ENCODE measurements around the gene PRR19. TPM values are rescaled to one million over a fixed set of nuclear protein-coding genes. Genes with fewer than 3 reads are reported as not detected.

The PRR19 gene
- total RNA-seq, 1 donor from 2014 or later: 1.3 TPM

DNA sequence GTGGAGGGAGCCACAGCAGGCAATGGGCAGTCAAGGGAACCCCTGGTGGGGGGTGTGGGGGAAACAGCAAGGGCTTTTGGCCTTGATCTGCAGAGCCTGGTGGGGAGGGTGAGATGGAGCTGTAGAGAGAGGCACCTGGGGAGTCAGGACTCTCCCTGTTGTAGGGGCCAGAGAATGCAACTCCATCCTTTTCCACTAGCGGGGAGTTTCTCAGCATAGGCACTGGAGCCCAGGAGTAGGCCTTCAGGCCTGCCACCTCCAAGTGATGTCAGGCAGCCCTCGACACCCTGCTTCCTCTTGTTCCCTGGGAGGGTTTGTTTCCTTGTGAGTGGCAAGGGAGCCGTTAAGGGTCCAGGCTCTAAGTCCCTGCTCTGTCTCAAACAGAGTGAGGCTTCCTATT is 48.5 kb downstream of the PRR19 start:
- no peak for FAIRE-seq
- DNase-seq (ENCODE audit: low read depth): no peak
- Mint-ChIP-seq H3K27ac (ENCODE audit: unreplicated experiment) (no peak overlapping the region), H3K27me3 (ENCODE audit: low read depth, unreplicated experiment) (no peaks in the 10 kb centered on the region), H3K36me3 (ENCODE audit: low read depth, unreplicated experiment) (peaks cover 18% of the 10 kb centered on the region), H3K4me1 (ENCODE audit: low read depth, unreplicated experiment) (no peaks in the 10 kb centered on the region), H3K9me3 (ENCODE audit: unreplicated experiment) (no peaks in the 10 kb centered on the region), H3K4me3 (ENCODE audit: unreplicated experiment) (no peak overlapping the region)
- H3K9ac ChIP-seq (ENCODE audit: low read length): no peak overlapping the region
- H3K27me3 ChIP-seq (ENCODE audit: insufficient read depth, low read length): no peaks in the 10 kb centered on the region
- H3K79me2 ChIP-seq (ENCODE audit: insufficient read depth, low read length): no peaks in the 10 kb centered on the region
- H3K4me3 ChIP-seq (ENCODE audit: insufficient read depth, low read depth, low read length): no peak overlapping the region
- no peaks in the 10 kb centered on the region for H3K4me1 ChIP-seq (ENCODE audit: insufficient read depth, low read length)
- no peaks in the 10 kb centered on the region for H3K9me3 ChIP-seq (ENCODE audit: insufficient read depth, low read depth, low read length)
- H3K36me3 ChIP-seq (ENCODE audit: insufficient read depth, low read length): no peaks in the 10 kb centered on the region
- no peak overlapping the region for H3K27ac ChIP-seq (ENCODE audit: low read depth, low read length)
- no peak overlapping the region for H3K4me2 ChIP-seq (ENCODE audit: low read length)
- TF ChIP-seq EZH2 (IDR thresholded peaks at IDR 0.05; ENCODE audit: insufficient read depth, low read length): no peak
- TF ChIP-seq, protein P1, sequence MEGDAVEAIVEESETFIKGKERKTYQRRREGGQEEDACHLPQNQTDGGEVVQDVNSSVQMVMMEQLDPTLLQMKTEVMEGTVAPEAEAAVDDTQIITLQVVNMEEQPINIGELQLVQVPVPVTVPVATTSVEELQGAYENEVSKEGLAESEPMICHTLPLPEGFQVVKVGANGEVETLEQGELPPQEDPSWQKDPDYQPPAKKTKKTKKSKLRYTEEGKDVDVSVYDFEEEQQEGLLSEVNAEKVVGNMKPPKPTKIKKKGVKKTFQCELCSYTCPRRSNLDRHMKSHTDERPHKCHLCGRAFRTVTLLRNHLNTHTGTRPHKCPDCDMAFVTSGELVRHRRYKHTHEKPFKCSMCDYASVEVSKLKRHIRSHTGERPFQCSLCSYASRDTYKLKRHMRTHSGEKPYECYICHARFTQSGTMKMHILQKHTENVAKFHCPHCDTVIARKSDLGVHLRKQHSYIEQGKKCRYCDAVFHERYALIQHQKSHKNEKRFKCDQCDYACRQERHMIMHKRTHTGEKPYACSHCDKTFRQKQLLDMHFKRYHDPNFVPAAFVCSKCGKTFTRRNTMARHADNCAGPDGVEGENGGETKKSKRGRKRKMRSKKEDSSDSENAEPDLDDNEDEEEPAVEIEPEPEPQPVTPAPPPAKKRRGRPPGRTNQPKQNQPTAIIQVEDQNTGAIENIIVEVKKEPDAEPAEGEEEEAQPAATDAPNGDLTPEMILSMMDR (IDR thresholded peaks at IDR 0.05; ENCODE audit: insufficient read depth, low read depth, low read length): no peak
- H2AFZ ChIP-seq (ENCODE audit: low read depth, low read length): no peak overlapping the region
- H4K20me1 ChIP-seq (ENCODE audit: insufficient read depth, low read length): peaks cover 6% of the 10 kb centered on the region

DNA sequence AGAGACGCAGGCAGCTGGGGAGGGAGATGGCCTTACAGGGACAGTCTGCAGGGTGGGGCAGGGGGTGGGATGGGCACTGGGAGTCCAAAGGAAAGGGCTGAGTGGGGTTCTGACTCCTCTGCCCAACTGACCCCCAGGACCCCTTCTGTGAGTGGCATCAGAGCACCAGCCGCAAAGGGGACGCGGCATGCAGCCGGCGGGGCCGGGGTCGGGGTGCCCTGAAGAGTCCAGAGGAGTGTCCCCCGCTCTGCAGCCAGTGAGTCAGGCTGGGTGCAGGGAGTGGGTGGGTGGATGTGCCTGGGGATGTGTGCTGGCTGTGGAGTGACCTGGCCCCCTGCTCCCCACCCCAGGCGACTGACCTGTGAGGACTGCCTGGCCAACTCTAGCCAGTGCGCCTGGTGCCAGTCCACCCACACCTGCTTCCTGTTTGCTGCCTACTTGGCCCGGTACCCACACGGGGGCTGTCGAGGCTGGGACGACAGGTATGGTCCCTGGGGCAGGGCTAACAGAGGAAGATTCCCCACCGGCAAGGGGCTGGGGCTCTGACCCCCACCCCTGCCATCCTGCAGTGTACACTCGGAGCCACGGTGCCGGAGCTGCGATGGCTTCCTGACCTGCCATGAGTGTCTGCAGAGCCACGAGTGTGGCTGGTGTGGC is 49.3 kb downstream of the PRR19 start:
- H4K20me1 ChIP-seq (ENCODE audit: insufficient read depth, low read length): peaks cover 6% of the 10 kb centered on the region
- H2AFZ ChIP-seq (ENCODE audit: low read depth, low read length): no peak overlapping the region
- H3K79me2 ChIP-seq (ENCODE audit: insufficient read depth, low read length): no peaks in the 10 kb centered on the region
- Mint-ChIP-seq H3K4me1 (ENCODE audit: low read depth, unreplicated experiment) (no peaks in the 10 kb centered on the region), H3K9me3 (ENCODE audit: unreplicated experiment) (no peaks in the 10 kb centered on the region), H3K27ac (ENCODE audit: unreplicated experiment) (no peak overlapping the region), H3K27me3 (ENCODE audit: low read depth, unreplicated experiment) (no peaks in the 10 kb centered on the region), H3K36me3 (ENCODE audit: low read depth, unreplicated experiment) (peaks cover 18% of the 10 kb centered on the region), H3K4me3 (ENCODE audit: unreplicated experiment) (no peak overlapping the region)
- no peak overlapping the region for H3K4me2 ChIP-seq (ENCODE audit: low read length)
- no peaks in the 10 kb centered on the region for H3K4me1 ChIP-seq (ENCODE audit: insufficient read depth, low read length)
- FAIRE-seq: no peak
- no peak overlapping the region for H3K27ac ChIP-seq (ENCODE audit: low read depth, low read length)
- H3K9me3 ChIP-seq (ENCODE audit: insufficient read depth, low read depth, low read length): no peaks in the 10 kb centered on the region
- no peak for DNase-seq (ENCODE audit: low read depth)
- TF ChIP-seq EZH2 (IDR thresholded peaks at IDR 0.05; ENCODE audit: insufficient read depth, low read length): no peak
- TF ChIP-seq, protein P1 (IDR thresholded peaks at IDR 0.05; ENCODE audit: insufficient read depth, low read depth, low read length): no peak
- no peaks in the 10 kb centered on the region for H3K27me3 ChIP-seq (ENCODE audit: insufficient read depth, low read length)
- H3K36me3 ChIP-seq (ENCODE audit: insufficient read depth, low read length): no peaks in the 10 kb centered on the region
- no peak overlapping the region for H3K9ac ChIP-seq (ENCODE audit: low read length)
- H3K4me3 ChIP-seq (ENCODE audit: insufficient read depth, low read depth, low read length): no peak overlapping the region
